HCT116 (cell line): Measurements from ENCODE around the gene PBX1. TPM values are rescaled to one million over a fixed set of nuclear protein-coding genes. Genes with fewer than 3 reads are reported as not detected.

ENCODE experiments used
- ATAC-seq: fragments of 200-7000 bp; cut with Tn5 transposase; 2 replicates; pipeline ENCODE4 v1.9.1; 2020; ENCODE audit warnings: mild to moderate bottlenecking, moderate library complexity
- BruUV-seq: library from RNA; stranded (reverse); fragments of 400-500 nt; replicated peaks from 2 replicates; lab custom pipeline; 2021; lab: Mats Ljungman, UMichigan
- CTCF ChIA-PET: fragments of 300-600 bp; sonication (Branson Sonifier 250); formaldehyde crosslinking; loops from one replicate; lab custom pipeline; 2021; ENCODE audit warnings: antibody characterized with exemption; lab: Charles Lee
- POLR2A ChIA-PET: fragments of 300-600, 350-600 bp; sonication (Branson Sonifier 250); formaldehyde crosslinking; loops from one replicate; lab custom pipeline; 2021; ENCODE audit warnings: antibody characterized with exemption; lab: Charles Lee
- RAD21 ChIA-PET, 2 experiments: fragments of 300-600 bp; sonication (Branson Sonifier 250); formaldehyde crosslinking; loops; one replicate each; lab custom pipeline; 2023; ENCODE audit warnings: low total read pairs in 2 of 2; ENCODE audit not compliant: uncharacterized antibody in 2 of 2, unreplicated experiment in 2 of 2, low non-redundant PET in 1 of 2; lab: Charles Lee
- DNase-seq: peaks from one replicate; pipeline ENCODE4 v3.0.0-alpha.2; 2010; ENCODE audit warnings: low read depth, low spot score
- H2AFZ ChIP-seq: fragments of 200-600 bp; shearing (Covaris generic), sonication (generic); 2 replicates; pipeline ENCODE4 v1.6.1; 2017; ENCODE audit warnings: low read depth, mixed run types, mixed read lengths, antibody characterized with exemption, low read length; ENCODE audit not compliant: poor library complexity, severe bottlenecking
- H3K27ac ChIP-seq: 2 replicates; pipeline ENCODE4 v1.5.1; 2012; ENCODE audit warnings: low read depth, low read length
- H3K27me3 ChIP-seq: fragments of 200-600 bp; sonication (generic); 2 replicates; pipeline ENCODE4 v1.6.1; 2016; ENCODE audit warnings: mixed run types, low read length, mixed read lengths; ENCODE audit not compliant: insufficient read depth
- H3K36me3 ChIP-seq, 2 experiments: fragments of 200-500 bp in 1 of 2; fragments of 200-600 bp in 1 of 2; sonication (Bioruptor generic) in 1 of 2; sonication (generic) in 1 of 2; 2 replicates each; pipeline versions ENCODE4 v1.5.1 to v1.6.1; 2014 to 2016; ENCODE audit warnings: low read length in 2 of 2, inconsistent platforms in 1 of 2, mixed read lengths in 1 of 2, mixed run types in 1 of 2; ENCODE audit not compliant: insufficient read depth in 2 of 2, control insufficient read depth in 1 of 2
- H3K4me1 ChIP-seq, 2 experiments: fragments of 200-600 bp in 1 of 2; sonication (generic) in 1 of 2; 2 replicates each; pipeline versions ENCODE4 v1.5.1 to v1.6.1; 2012 to 2017; ENCODE audit warnings: low read length in 2 of 2, inconsistent platforms in 1 of 2, mild to moderate bottlenecking in 1 of 2, mixed read lengths in 1 of 2, mixed run types in 1 of 2, moderate library complexity in 1 of 2; ENCODE audit not compliant: insufficient read depth in 2 of 2, control insufficient read depth in 1 of 2
- H3K4me2 ChIP-seq: fragments of 200-600 bp; sonication (generic); 2 replicates; pipeline ENCODE4 v1.6.1; 2017; ENCODE audit warnings: mixed run types, low read length, mixed read lengths
- H3K4me3 ChIP-seq, 2 experiments: fragments of 200-600 bp in 1 of 2; sonication (generic) in 1 of 2; replicated peaks in 1 of 2; 2 replicates each; pipeline ENCODE4 v1.5.1; 2011 to 2016; ENCODE audit warnings: low read length in 2 of 2, control low read depth in 1 of 2, low read depth in 1 of 2, mild to moderate bottlenecking in 1 of 2, mixed read lengths in 1 of 2, mixed run types in 1 of 2
- H3K79me2 ChIP-seq: fragments of 200-600 bp; sonication (generic); 2 replicates; pipeline ENCODE4 v1.6.1; 2017; ENCODE audit warnings: mild to moderate bottlenecking, mixed run types, low read length, moderate library complexity, mixed read lengths; ENCODE audit not compliant: insufficient read depth
- H3K9ac ChIP-seq: fragments of 200-600 bp; sonication (generic); 2 replicates; pipeline ENCODE4 v1.6.1; 2016; ENCODE audit warnings: low read length, mixed read lengths
- H3K9me2 ChIP-seq: fragments of 200-600 bp; sonication (generic), shearing (Covaris generic); 2 replicates; pipeline ENCODE4 v1.6.1; 2017; ENCODE audit warnings: mixed run types, mild to moderate bottlenecking, moderate library complexity; ENCODE audit not compliant: insufficient read depth
- H3K9me3 ChIP-seq, 2 experiments: fragments of 200-500 bp in 1 of 2; fragments of 200-600 bp in 1 of 2; sonication (Bioruptor generic) in 1 of 2; sonication (generic) in 1 of 2; 2 replicates each; pipeline ENCODE4 v1.6.1; 2014 to 2017; ENCODE audit warnings: low read length in 2 of 2, mixed read lengths in 2 of 2, inconsistent platforms in 1 of 2, low read depth in 1 of 2, mild to moderate bottlenecking in 1 of 2, mixed run types in 1 of 2, moderate library complexity in 1 of 2; ENCODE audit not compliant: control insufficient read depth in 1 of 2, insufficient read depth in 1 of 2
- H4K20me1 ChIP-seq: fragments of 200-600 bp; sonication (generic), shearing (Covaris generic); 2 replicates; pipeline ENCODE4 v1.6.1; 2017; ENCODE audit warnings: mixed run types, mild to moderate bottlenecking, moderate library complexity; ENCODE audit not compliant: insufficient read depth
- CTCF ChIP-seq, 3 experiments: fragments of 200-600 bp in 1 of 3; sonication (generic) in 1 of 3; IDR thresholded peaks in 2 of 3; conservative IDR thresholded peaks in 1 of 3; 2 replicates each; pipeline ENCODE4 v1.5.1; 2012 to 2017; ENCODE audit warnings: low read depth in 2 of 3, low read length in 2 of 3, antibody characterized with exemption in 1 of 3, borderline replicate concordance in 1 of 3, control low read depth in 1 of 3, mild to moderate bottlenecking in 1 of 3, mixed read lengths in 1 of 3, mixed run types in 1 of 3, moderate library complexity in 1 of 3; ENCODE audit not compliant: insufficient read depth in 1 of 3
- SIN3A ChIP-seq: IDR thresholded peaks from 2 replicates; pipeline ENCODE4 v1.6.1; 2012; ENCODE audit warnings: low read depth
- ZBTB33 ChIP-seq: IDR thresholded peaks from 2 replicates; pipeline ENCODE4 v1.6.1; 2011; ENCODE audit warnings: mild to moderate bottlenecking, low read length, moderate library complexity; ENCODE audit not compliant: insufficient replicate concordance; ENCODE audit errors: extremely low read depth
- intact Hi-C: fragments of 100-400 bp; cut with micrococcal nuclease; formaldehyde crosslinking; loops from 2 replicates; pipeline ENCODE4 v1.10.0; 2022
- total RNA-seq: library from RNA; stranded (reverse); gene quantifications from one replicate; pipeline ENCODE4 v1.2.1, GENCODE V29; 2021; ENCODE audit not compliant: unreplicated experiment

Gene PBX1
- total RNA-seq, 1 experiment from 2014 or later, result 29.6 TPM

DNA sequence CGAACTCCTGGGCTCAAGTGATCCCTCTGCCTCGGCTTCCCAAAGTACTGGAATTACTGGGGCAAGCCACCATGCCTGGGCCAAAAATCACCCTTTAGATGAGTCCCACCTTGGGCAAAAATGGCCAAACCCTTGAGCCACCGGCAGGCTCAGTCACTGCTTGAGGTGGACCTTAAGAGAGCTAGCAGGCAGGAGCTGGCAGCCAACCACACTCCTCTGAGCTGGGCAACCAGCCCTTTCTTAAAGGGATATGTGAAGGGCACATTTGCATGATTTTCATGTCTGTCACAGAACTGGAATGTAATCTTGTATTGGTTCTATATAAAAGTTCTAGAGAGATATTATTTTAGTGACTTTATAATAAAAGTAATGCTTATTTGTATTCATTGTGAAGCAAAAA lies 316.5 kb downstream of the PBX1 start:
- H3K9me2 ChIP-seq, result no peaks in the 10 kb centered on the region
- H3K27me3 ChIP-seq, result no peaks in the 10 kb centered on the region; the same call in 1 of the 2 replicates
- ChIA-PET RAD21 (no interaction called here), CTCF (no interaction called here), POLR2A (no interaction called here)
- no peak overlapping the region for H3K9ac ChIP-seq
- no peak overlapping the region for H3K4me2 ChIP-seq
- BruUV-seq, result no TSS peak
- intact Hi-C loops, result no loop called here
- H3K27ac ChIP-seq, result no peak overlapping the region
- no peaks in the 10 kb centered on the region for H3K79me2 ChIP-seq
- H3K9me3 ChIP-seq, result no peaks in the 10 kb centered on the region
- H4K20me1 ChIP-seq, result no peaks in the 10 kb centered on the region
- ATAC-seq (no peak), DNase-seq (no peak)
- no peak overlapping the region for H2AFZ ChIP-seq
- no peaks in the 10 kb centered on the region for H3K36me3 ChIP-seq
- TF ChIP-seq SIN3A (no peak), CTCF (IDR thresholded peaks at IDR 0.05 in 2 of 3, conservative IDR thresholded peaks at IDR 0.05 in 1 of 3; ENCODE audit: borderline replicate concordance in 1 of 3, insufficient read depth in 1 of 3, low read depth in 2 of 3, low read length in 2 of 3) (no peak), ZBTB33 (no peak)
- H3K4me3 ChIP-seq, result no peak overlapping the region
- no peaks in the 10 kb centered on the region for H3K4me1 ChIP-seq
